ENCODE results near the gene EPB41L2. TPM values are rescaled to one million over a fixed set of nuclear protein-coding genes. Genes with fewer than 3 reads are reported as not detected.

The EPB41L2 gene
- total RNA-seq, 2 experiments from 2014 or later: 30.4 to 37.8 TPM

DNA sequence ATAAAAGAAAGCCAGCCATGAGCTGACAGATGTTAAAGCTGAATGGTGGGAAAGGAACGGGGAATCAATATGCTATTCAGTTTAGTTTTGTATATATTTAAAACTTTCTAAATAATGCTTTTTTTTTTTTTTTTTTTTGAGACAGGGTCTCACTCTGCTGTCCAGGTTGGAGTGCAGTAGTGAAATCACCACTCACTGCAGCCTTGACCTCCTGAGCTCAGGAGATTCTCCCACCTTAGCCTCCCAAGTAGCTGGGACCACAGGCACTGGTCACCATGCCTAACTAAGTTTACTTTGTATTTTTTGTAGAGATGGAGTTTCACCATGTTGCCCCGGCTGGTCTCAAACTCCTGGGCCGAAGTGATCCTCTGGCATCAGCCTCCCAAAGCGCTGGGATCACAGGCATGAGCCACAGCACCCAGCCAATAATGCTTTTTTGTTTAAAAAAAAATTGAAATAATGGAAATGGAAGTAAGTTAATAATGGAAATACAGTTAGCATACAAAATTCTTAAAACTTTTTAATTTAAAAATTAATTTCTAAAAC, 19.1 kb downstream of the EPB41L2 start:
- CTCF ChIA-PET: no interaction called here
- Mint-ChIP-seq H3K9me3 (no peaks in the 10 kb centered on the region), H3K27ac (no peak overlapping the region), H3K36me3 (peaks cover 2% of the 10 kb centered on the region), H3K4me3 (no peak overlapping the region), H3K27me3 (peaks cover 1% of the 10 kb centered on the region), H3K4me1 (ENCODE audit: low read depth) (no peaks in the 10 kb centered on the region)
- POLR2A ChIA-PET: interaction anchor here (0.7 kb wide), 1 partner anchor 700 kb away, joined by 5 read pairs; no protein-coding TSS in a partner anchor
- DNase-seq: no peak
- intact Hi-C loops (cut with micrococcal nuclease): no loop called here

GRCh38 chr6:131042664-131043063, 20.4 kb downstream of the EPB41L2 start:
- CTCF ChIA-PET: no interaction called here
- Mint-ChIP-seq H3K4me1 (ENCODE audit: low read depth) (no peaks in the 10 kb centered on the region), H3K27me3 (peaks cover 1% of the 10 kb centered on the region)

DNA sequence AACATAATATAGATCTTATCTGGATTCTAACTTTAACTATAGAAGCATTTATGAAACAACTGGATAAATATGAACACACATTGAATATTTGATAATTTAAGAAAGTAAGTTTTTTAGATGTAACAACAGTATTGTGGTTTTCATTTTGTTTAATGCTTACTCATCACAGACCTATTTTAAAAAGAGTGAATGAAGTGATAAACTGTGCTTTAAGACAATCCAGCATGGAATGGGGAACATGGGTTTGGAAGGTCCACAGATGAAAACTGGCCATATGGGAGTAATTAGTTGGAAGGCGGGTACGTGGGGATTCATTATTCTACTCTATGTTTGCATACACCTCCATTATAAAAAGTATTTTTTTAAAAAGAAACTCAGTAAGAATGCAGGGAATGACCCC, 21.2 kb downstream of the EPB41L2 start:
- Mint-ChIP-seq H3K9me3 (no peaks in the 10 kb centered on the region), H3K27ac (no peak overlapping the region), H3K4me1 (ENCODE audit: low read depth) (no peaks in the 10 kb centered on the region), H3K4me3 (no peak overlapping the region), H3K27me3 (peaks cover 1% of the 10 kb centered on the region), H3K36me3 (no peaks in the 10 kb centered on the region)
- CTCF ChIA-PET: no interaction called here
- no peak for DNase-seq
- POLR2A ChIA-PET: no interaction called here
- intact Hi-C loops (cut with micrococcal nuclease): no loop called here

More at GRCh38 chr6:131042664-131043063, 20.4 kb downstream of the EPB41L2 start:
- Mint-ChIP-seq H3K36me3 (no peaks in the 10 kb centered on the region), H3K4me3 (no peak overlapping the region), H3K9me3 (no peaks in the 10 kb centered on the region), H3K27ac (no peak overlapping the region)
- POLR2A ChIA-PET: no interaction called here
- intact Hi-C loops (cut with micrococcal nuclease): no loop called here
- DNase-seq: no peak

GRCh38 chr6:131040866-131041265, 22.2 kb downstream of the EPB41L2 start:
- H3K4me1 Mint-ChIP-seq (ENCODE audit: low read depth): no peaks in the 10 kb centered on the region
- intact Hi-C loops (cut with micrococcal nuclease): no loop called here

GRCh38 chr6:131039345-131039680, 23.7 kb downstream of the EPB41L2 start:
- DNase-seq: no peak
- H3K9me3 Mint-ChIP-seq: no peaks in the 10 kb centered on the region
- ChIA-PET POLR2A (no interaction called here), CTCF (no interaction called here)
- H3K36me3 Mint-ChIP-seq: no peaks in the 10 kb centered on the region
- H3K27me3 Mint-ChIP-seq: peaks cover 1% of the 10 kb centered on the region
- no peaks in the 10 kb centered on the region for H3K4me1 Mint-ChIP-seq (ENCODE audit: low read depth)
- intact Hi-C loops (cut with micrococcal nuclease): no loop called here
- no peak overlapping the region for H3K4me3 Mint-ChIP-seq
- H3K27ac Mint-ChIP-seq: no peak overlapping the region

More at GRCh38 chr6:131040866-131041265, 22.2 kb downstream of the EPB41L2 start:
- Mint-ChIP-seq H3K4me3 (no peak overlapping the region), H3K9me3 (no peaks in the 10 kb centered on the region), H3K27me3 (peaks cover 1% of the 10 kb centered on the region), H3K27ac (no peak overlapping the region), H3K36me3 (no peaks in the 10 kb centered on the region)
- DNase-seq: no peak
- ChIA-PET CTCF (no interaction called here), POLR2A (no interaction called here)

DNA sequence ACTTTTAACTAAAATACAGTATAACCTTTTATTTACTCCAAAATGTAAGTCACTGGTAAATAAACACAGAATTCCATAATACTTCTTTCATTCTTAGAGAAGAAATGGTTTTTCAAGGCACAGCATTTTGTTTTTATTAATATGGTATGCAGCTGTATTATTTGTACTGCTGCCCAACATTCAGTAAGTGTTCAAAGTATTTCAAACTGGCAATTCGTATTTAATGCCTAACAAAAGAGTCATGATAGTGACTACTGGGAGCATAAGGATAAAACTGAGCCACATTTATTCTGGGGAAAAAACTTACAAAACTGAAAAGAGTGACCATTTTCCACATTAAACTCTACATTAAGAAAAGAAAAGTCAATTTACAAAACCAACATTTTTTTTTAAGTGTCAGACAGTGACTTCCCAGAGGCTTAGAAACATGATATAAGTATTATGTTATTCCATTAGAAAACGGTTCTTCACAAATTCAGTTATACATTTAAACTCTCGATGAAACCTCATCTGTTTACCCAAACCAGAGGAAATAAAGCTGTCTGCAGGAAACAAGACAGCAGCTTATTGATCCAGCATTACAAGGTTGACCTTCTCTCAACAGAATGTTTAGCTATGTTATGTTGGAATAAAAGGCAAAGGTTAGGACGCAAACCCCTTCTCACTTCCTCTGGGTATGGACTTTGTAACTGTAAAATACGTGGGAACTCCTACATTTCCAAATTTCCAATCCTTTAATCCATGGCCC, 24.3 kb downstream of the EPB41L2 start:
- Mint-ChIP-seq H3K27ac (no peak overlapping the region), H3K4me1 (ENCODE audit: low read depth) (no peaks in the 10 kb centered on the region), H3K9me3 (no peaks in the 10 kb centered on the region), H3K27me3 (peaks cover 1% of the 10 kb centered on the region), H3K4me3 (no peak overlapping the region), H3K36me3 (no peaks in the 10 kb centered on the region)
- no peak for DNase-seq
- CTCF ChIA-PET: interaction anchor here (0.6 kb wide), 1 partner anchor 1405 kb away, joined by 5 read pairs; no protein-coding TSS in a partner anchor
- POLR2A ChIA-PET: no interaction called here
- intact Hi-C loops (cut with micrococcal nuclease): no loop called here

- Mint-ChIP-seq H3K9me3 (no peaks in the 10 kb centered on the region), H3K27me3 (no peaks in the 10 kb centered on the region), H3K4me3 (no peak overlapping the region), H3K27ac (no peak overlapping the region), H3K36me3 (no peaks in the 10 kb centered on the region), H3K4me1 (ENCODE audit: low read depth) (no peaks in the 10 kb centered on the region)
- DNase-seq: no peak
- POLR2A ChIA-PET: no interaction called here
- CTCF ChIA-PET: no interaction called here
- intact Hi-C loops (cut with micrococcal nuclease): no loop called here
Measured at GRCh38 chr6:131037194-131037897, 25.7 kb downstream of the EPB41L2 start.

GRCh38 chr6:131036601-131037000, 26.4 kb downstream of the EPB41L2 start:
- Mint-ChIP-seq H3K4me3 (no peak overlapping the region), H3K27ac (no peak overlapping the region), H3K36me3 (no peaks in the 10 kb centered on the region), H3K9me3 (no peaks in the 10 kb centered on the region), H3K27me3 (no peaks in the 10 kb centered on the region), H3K4me1 (ENCODE audit: low read depth) (no peaks in the 10 kb centered on the region)
- DNase-seq: no peak
- POLR2A ChIA-PET: no interaction called here
- intact Hi-C loops (cut with micrococcal nuclease): no loop called here
- CTCF ChIA-PET: interaction anchor here (0.9 kb wide), 1 partner anchor 39 kb away, joined by 3 read pairs; no protein-coding TSS in a partner anchor

GRCh38 chr6:131036143-131036542, 26.9 kb downstream of the EPB41L2 start:
- Mint-ChIP-seq H3K27me3 (no peaks in the 10 kb centered on the region), H3K4me3 (no peak overlapping the region), H3K4me1 (ENCODE audit: low read depth) (no peaks in the 10 kb centered on the region), H3K36me3 (no peaks in the 10 kb centered on the region), H3K9me3 (no peaks in the 10 kb centered on the region), H3K27ac (no peak overlapping the region)
- ChIA-PET POLR2A (no interaction called here), CTCF (interaction anchor here (0.9 kb wide), 1 partner anchor 40 kb away, joined by 3 read pairs; no protein-coding TSS in a partner anchor)
- intact Hi-C loops (cut with micrococcal nuclease): no loop called here
- no peak for DNase-seq

DNA sequence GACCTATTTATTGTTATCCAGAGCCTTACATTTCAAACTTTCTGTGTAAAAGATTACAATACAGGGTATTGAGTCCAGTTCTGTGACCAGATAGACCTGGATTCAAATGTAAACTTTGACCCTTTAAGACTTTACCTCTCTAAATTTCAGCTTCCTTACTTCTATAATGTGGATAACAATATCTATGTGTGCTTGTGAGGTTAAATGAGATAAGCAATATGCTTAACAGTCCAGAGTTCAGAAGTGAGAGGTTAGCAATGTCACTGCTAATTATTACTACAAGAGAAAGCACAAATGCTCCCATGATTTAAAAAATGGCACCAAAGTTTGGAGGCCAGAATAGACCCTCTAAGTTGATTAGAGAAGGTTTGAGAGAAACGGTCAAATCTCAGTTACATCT, 27.5 kb downstream of the EPB41L2 start:
- CTCF ChIA-PET: no interaction called here
- POLR2A ChIA-PET: no interaction called here
- intact Hi-C loops (cut with micrococcal nuclease): no loop called here

GRCh38 chr6:131033631-131034030, 29.4 kb downstream of the EPB41L2 start:
- DNase-seq: no peak
- H3K4me1 Mint-ChIP-seq (ENCODE audit: low read depth): no peaks in the 10 kb centered on the region
- no peaks in the 10 kb centered on the region for H3K9me3 Mint-ChIP-seq
- POLR2A ChIA-PET: no interaction called here
- intact Hi-C loops (cut with micrococcal nuclease): no loop called here
- no peak overlapping the region for H3K4me3 Mint-ChIP-seq
- H3K27ac Mint-ChIP-seq: no peak overlapping the region
- no peaks in the 10 kb centered on the region for H3K36me3 Mint-ChIP-seq
- CTCF ChIA-PET: no interaction called here
- H3K27me3 Mint-ChIP-seq: no peaks in the 10 kb centered on the region

More for the DNA sequence above, 27.5 kb downstream of the EPB41L2 start:
- Mint-ChIP-seq H3K36me3 (no peaks in the 10 kb centered on the region), H3K4me1 (ENCODE audit: low read depth) (no peaks in the 10 kb centered on the region), H3K27ac (no peak overlapping the region), H3K9me3 (no peaks in the 10 kb centered on the region), H3K4me3 (no peak overlapping the region), H3K27me3 (no peaks in the 10 kb centered on the region)
- DNase-seq: no peak

- H3K27me3 Mint-ChIP-seq: no peaks in the 10 kb centered on the region
- intact Hi-C loops (cut with micrococcal nuclease): no loop called here
- DNase-seq: no peak
- no peaks in the 10 kb centered on the region for H3K4me1 Mint-ChIP-seq (ENCODE audit: low read depth)
- ChIA-PET POLR2A (no interaction called here), CTCF (no interaction called here)
- H3K36me3 Mint-ChIP-seq: no peaks in the 10 kb centered on the region
- no peaks in the 10 kb centered on the region for H3K9me3 Mint-ChIP-seq
- H3K27ac Mint-ChIP-seq: no peak overlapping the region
- H3K4me3 Mint-ChIP-seq: no peak overlapping the region
Measured at GRCh38 chr6:131029626-131030297, 33.3 kb downstream of the EPB41L2 start.
